K562 (cell line): ENCODE results near the gene MYMK. TPM values are rescaled to one million over a fixed set of nuclear protein-coding genes. Genes with fewer than 3 reads are reported as not detected.

Experiments used
- ATAC-seq: fragments of 200-7000 bp; cut with Tn5 transposase; 3 replicates; pipeline ENCODE4 v1.9.1; 2020; ENCODE audit warnings: moderate library complexity
- BruUV-seq: library from RNA; stranded (reverse); fragments of 400-500 nt; replicated peaks from 2 replicates; lab custom pipeline; 2021; lab: Mats Ljungman, UMichigan
- CTCF ChIA-PET: fragments of 300-600 bp; formaldehyde crosslinking; extraction: SDS; loops from one replicate; lab custom pipeline; 2021; ENCODE audit warnings: low intra/inter-chr PET ratio; lab: Yijun Ruan, JAX
- POLR2A ChIA-PET: fragments of 300-600, 350-650 bp; sonication (Branson Sonifier 250); formaldehyde crosslinking; extraction: SDS; loops from one replicate; lab custom pipeline; 2021; ENCODE audit warnings: antibody characterized with exemption, inconsistent platforms; lab: Yijun Ruan, JAX
- DNase-seq, 4 experiments: peaks; one replicate each; pipeline versions ENCODE4 v3.0.0 to v3.0.0-alpha.2; 2011 to 2018; ENCODE audit warnings: low spot score in 3 of 4, mixed read lengths in 3 of 4; ENCODE audit errors: extremely low read depth in 1 of 4
- FAIRE-seq: peaks from 2 replicates; lab custom pipeline; 2011; peaks lifted over from hg19 to GRCh38; lab: Jason Lieb, UNC
- H2AFZ ChIP-seq: 2 replicates; pipeline ENCODE4 v1.6.0; 2011; ENCODE audit warnings: low read depth, low read length, control low read depth, inconsistent platforms
- H3K27ac ChIP-seq: fragments of 200-600 bp; 3 replicates; pipeline ENCODE4 v1.8.0; 2011; ENCODE audit warnings: low read depth, mild to moderate bottlenecking, control low read depth, inconsistent platforms, low read length, moderate library complexity, mixed read lengths; ENCODE audit errors: extremely low read depth
- H3K27me3 ChIP-seq, 2 experiments: fragments of 300-600 bp in 1 of 2; 2 replicates in 1 of 2; 3 replicates in 1 of 2; pipeline versions ENCODE4 v1.6.0 to v1.8.0; 2011; ENCODE audit warnings: inconsistent platforms in 2 of 2, low read length in 2 of 2, mild to moderate bottlenecking in 1 of 2, mixed read lengths in 1 of 2, moderate library complexity in 1 of 2; ENCODE audit not compliant: control insufficient read depth in 2 of 2, insufficient read depth in 2 of 2
- H3K36me3 ChIP-seq: fragments of 300-600 bp; 3 replicates; pipeline ENCODE4 v1.8.0; 2011; ENCODE audit warnings: mild to moderate bottlenecking, low read length, inconsistent platforms; ENCODE audit not compliant: control insufficient read depth, insufficient read depth
- H3K4me1 ChIP-seq, 2 experiments: fragments of 200-600 bp in 1 of 2; replicated peaks in 1 of 2; 2 replicates in 1 of 2; 3 replicates in 1 of 2; pipeline versions ENCODE4 v1.5.1 to v1.8.0; 2011; ENCODE audit warnings: inconsistent platforms in 2 of 2, low read length in 2 of 2, mild to moderate bottlenecking in 1 of 2, mixed read lengths in 1 of 2, moderate library complexity in 1 of 2; ENCODE audit not compliant: control insufficient read depth in 2 of 2, insufficient read depth in 2 of 2
- H3K4me2 ChIP-seq: 2 replicates; pipeline ENCODE4 v1.6.1; 2011; ENCODE audit warnings: low read length, control low read depth, inconsistent platforms, mixed read lengths; ENCODE audit not compliant: insufficient read depth
- H3K4me3 ChIP-seq: fragments of 200-600 bp; sonication (generic), shearing (Covaris generic); 2 replicates; pipeline ENCODE4 v1.5.1; 2016; ENCODE audit warnings: control low read depth, inconsistent platforms
- H3K79me2 ChIP-seq: fragments of 200-600 bp; 3 replicates; pipeline ENCODE4 v1.8.0; 2011; ENCODE audit warnings: low read length, inconsistent platforms; ENCODE audit not compliant: control insufficient read depth, insufficient read depth
- H3K9ac ChIP-seq, 2 experiments: 2 replicates each; pipeline versions ENCODE4 v1.6.0 to v1.6.1; 2011; ENCODE audit warnings: low read depth in 2 of 2, low read length in 2 of 2, control low read depth in 1 of 2, inconsistent platforms in 1 of 2, mild to moderate bottlenecking in 1 of 2, mixed read lengths in 1 of 2; ENCODE audit not compliant: insufficient read depth in 1 of 2
- H3K9me1 ChIP-seq: one replicate; pipeline ENCODE4 v1.6.0; 2011; ENCODE audit warnings: inconsistent platforms, mild to moderate bottlenecking, low read length, moderate library complexity; ENCODE audit not compliant: control insufficient read depth, insufficient read depth
- H3K9me3 ChIP-seq: replicated peaks from 2 replicates; pipeline ENCODE4 v1.5.1; 2011; ENCODE audit warnings: low read depth, low read length, inconsistent platforms; ENCODE audit not compliant: control insufficient read depth, insufficient read depth
- H4K20me1 ChIP-seq: replicated peaks from 2 replicates; pipeline ENCODE4 v1.6.1; 2011; ENCODE audit warnings: low read length, inconsistent platforms, mixed read lengths; ENCODE audit not compliant: control insufficient read depth, insufficient read depth
- DPF2 ChIP-seq: fragments of 450-650 bp; IDR thresholded peaks from 2 replicates; pipeline ENCODE4 v1.6.1; 2016
- FOS ChIP-seq: IDR thresholded peaks from 3 replicates; pipeline ENCODE4 v1.6.1; 2011; ENCODE audit not compliant: insufficient read length; ENCODE audit errors: extremely low read depth
- HMG20B ChIP-seq: fragments of 250-450 bp; sonication (Bioruptor Pico); IDR thresholded peaks from 2 replicates; pipeline ENCODE4 v1.5.0; 2021; ENCODE audit warnings: mild to moderate bottlenecking
- PPARD ChIP-seq: fragments of 250-450 bp; sonication (Bioruptor Pico); IDR thresholded peaks from 2 replicates; pipeline ENCODE4 v1.8.0; 2022; ENCODE audit warnings: inconsistent platforms, mild to moderate bottlenecking, moderate library complexity
- RHOXF2B ChIP-seq: fragments of 250-450 bp; sonication (Bioruptor Pico); conservative IDR thresholded peaks from 2 replicates; pipeline ENCODE4 v1.5.1; 2021
- TCF7 ChIP-seq: sonication (generic); IDR thresholded peaks from 2 replicates; pipeline ENCODE4 v1.6.1; 2016; ENCODE audit warnings: antibody characterized with exemption, borderline replicate concordance
- ZNF3 ChIP-seq: fragments of 250-450 bp; sonication (Bioruptor Pico); IDR thresholded peaks from 2 replicates; pipeline ENCODE4 v1.5.0; 2021; ENCODE audit warnings: mild to moderate bottlenecking, moderate library complexity
- ZNF324 ChIP-seq: fragments of 250-450 bp; sonication (Bioruptor Pico); IDR thresholded peaks from 2 replicates; pipeline ENCODE4 v1.4.0; 2020; ENCODE audit warnings: mild to moderate bottlenecking
- ZNF384 ChIP-seq: IDR thresholded peaks from 2 replicates; pipeline ENCODE4 v1.6.1; 2012; ENCODE audit warnings: low read depth, low read length, improper control_type of control experiment
- ZNF699 ChIP-seq: fragments of 250-450 bp; sonication (Bioruptor Pico); IDR thresholded peaks from 2 replicates; pipeline ENCODE4 v1.8.0; 2021; ENCODE audit warnings: mild to moderate bottlenecking, moderate library complexity; ENCODE audit not compliant: insufficient replicate concordance
- WGBS: fragments of 100-300 bp; shearing (Covaris generic); methylation state at CpG from one replicate; pipeline ENCODE4 v1.1.6; 2016; ENCODE audit warnings: low coverage, mixed read lengths; ENCODE audit not compliant: insufficient coverage; ENCODE audit errors: missing lambda C conversion rate; 5-methylcytosine and 5-hydroxymethylcytosine counted together
- in situ Hi-C: fragments of 300-500 bp; cut with MboI; formaldehyde crosslinking; loops from 4 replicates; pipeline ENCODE4 v1.15.0; 2018; ENCODE audit warnings: inconsistent platforms, mixed read lengths
- intact Hi-C: fragments of 100-400 bp; cut with micrococcal nuclease; formaldehyde crosslinking; loops from 2 replicates; pipeline ENCODE4 v1.14.2; 2022
- polyA plus RNA-seq, 8 experiments: library from polyadenylated mRNA; depleted of rRNA in 4 of 8; stranded (reverse) in 5 of 8; unstranded in 3 of 8; fragments of >200 nt; fragmentation: Nextera tagmentation in 2 of 8; fragmentation: Illumina TruSeq in 1 of 8; extraction: Ambion mirVana in 2 of 8; extraction: Trizol in 1 of 8; gene quantifications; 2 replicates each; pipeline versions ENCODE4 v1.2.1 to v1.2.3, GENCODE V29; 2011 to 2014; ENCODE audit warnings: inconsistent platforms in 1 of 8, missing spikeins in 1 of 8
- total RNA-seq, 7 experiments: library from RNA; depleted of rRNA in 6 of 7; stranded (reverse); fragments of >200 nt in 6 of 7; fragmentation: Illumina TruSeq in 2 of 7; extraction: Trizol in 2 of 7; gene quantifications; 2 replicates each; pipeline versions ENCODE4 v1.2.1 to v1.2.3, GENCODE V29; 2011 to 2021; ENCODE audit warnings: low replicate concordance in 1 of 7
- TF ChIP-seq, protein P1 (sequence below): fragments of 200-800 bp; sonication (Bioruptor generic); IDR thresholded peaks from 2 replicates; pipeline ENCODE4 v1.6.1; 2016; ENCODE audit warnings: missing genetic modification characterization, missing compliant biosample characterization
- TF ChIP-seq, protein P2 (sequence below): fragments of 450-650 bp; formaldehyde crosslinking; conservative IDR thresholded peaks from 2 replicates; pipeline ENCODE4 v1.4.0; 2022; ENCODE audit warnings: mild to moderate bottlenecking, missing genetic modification characterization
- TF ChIP-seq, protein P3 (sequence below): sonication (generic); formaldehyde crosslinking; IDR thresholded peaks from 2 replicates; pipeline ENCODE4 v1.8.0; 2022; ENCODE audit warnings: mild to moderate bottlenecking, missing genetic modification reagents

Gene MYMK
- total and polyA plus RNA-seq, 9 of the 15 experiments (the other 6 are each of a cell fraction or from before 2014, with no cell fraction given) = not detected

DNA sequence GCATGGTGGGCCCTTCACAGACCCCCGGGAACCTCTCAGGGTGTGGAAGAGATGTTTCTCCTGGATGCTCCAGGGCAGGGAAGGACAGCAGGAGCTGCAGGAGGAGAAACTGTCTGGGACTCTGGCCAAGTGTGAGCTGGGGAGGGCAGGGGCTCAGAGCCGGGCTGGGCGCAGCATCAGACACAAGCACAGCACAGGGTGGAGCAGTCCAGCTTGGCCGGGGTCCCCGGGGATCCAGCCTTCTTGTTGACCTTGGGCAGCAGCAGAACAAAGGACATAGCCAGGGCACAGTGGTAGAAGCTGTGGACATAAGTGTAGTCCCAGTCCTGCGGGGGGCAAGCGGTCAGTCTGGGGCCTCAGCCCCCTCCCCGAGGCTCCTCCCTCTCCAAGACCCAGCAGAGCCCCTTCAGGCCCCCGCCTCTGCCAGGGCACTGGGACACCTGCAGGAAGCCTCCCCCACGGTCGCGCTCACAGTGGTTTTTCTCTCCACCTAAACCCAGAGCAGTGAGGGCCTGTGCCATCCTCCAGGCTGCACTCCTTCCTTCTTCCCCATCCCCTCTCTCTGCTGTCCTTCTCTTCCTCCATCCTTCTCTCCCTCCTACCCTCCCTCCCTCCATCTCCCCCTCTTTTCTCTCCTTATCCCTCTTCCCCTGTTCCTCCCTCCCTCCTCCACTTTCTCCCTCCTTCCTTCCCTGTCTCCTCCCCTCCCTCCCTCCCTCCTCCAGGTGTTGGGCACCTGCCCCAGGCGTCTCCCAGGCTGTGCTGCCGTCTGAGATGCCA lies 10.1 kb downstream of the MYMK start:
- peaks cover 7% of the 10 kb centered on the region; the same call in 1 of the 2 replicates for H3K9me3 ChIP-seq
- 5% methylated on average over 8 of the region's 14 CpGs for WGBS
- no peak overlapping the region for H2AFZ ChIP-seq
- H3K4me3 ChIP-seq = no peak overlapping the region
- no peaks in the 10 kb centered on the region; the same call in 2 of the 3 replicates for H3K36me3 ChIP-seq
- DNase-seq = no peak
- in situ Hi-C loops (no loop called here), intact Hi-C loops (no loop called here)
- H3K9ac ChIP-seq = no peak overlapping the region
- peaks cover 26 to 64% of the 10 kb centered on the region in 2 experiments for H3K27me3 ChIP-seq
- H3K9me1 ChIP-seq = no peaks in the 10 kb centered on the region
- BruUV-seq = no TSS peak
- no peak for FAIRE-seq
- H4K20me1 ChIP-seq = no peaks in the 10 kb centered on the region; the same call in none of the 2 replicates
- no peak overlapping the region for H3K27ac ChIP-seq
- ChIA-PET CTCF (no interaction called here), POLR2A (no interaction called here)
- no peak for ATAC-seq
- no peaks in the 10 kb centered on the region for H3K79me2 ChIP-seq
- no peak overlapping the region for H3K4me2 ChIP-seq
- peaks cover 0 to 23% of the 10 kb centered on the region in 2 experiments; a peak in 2 of 5 replicates for H3K4me1 ChIP-seq
- TF ChIP-seq RHOXF2B (CRISPR knock-in tag) = no peak
- TF ChIP-seq, protein P1, sequence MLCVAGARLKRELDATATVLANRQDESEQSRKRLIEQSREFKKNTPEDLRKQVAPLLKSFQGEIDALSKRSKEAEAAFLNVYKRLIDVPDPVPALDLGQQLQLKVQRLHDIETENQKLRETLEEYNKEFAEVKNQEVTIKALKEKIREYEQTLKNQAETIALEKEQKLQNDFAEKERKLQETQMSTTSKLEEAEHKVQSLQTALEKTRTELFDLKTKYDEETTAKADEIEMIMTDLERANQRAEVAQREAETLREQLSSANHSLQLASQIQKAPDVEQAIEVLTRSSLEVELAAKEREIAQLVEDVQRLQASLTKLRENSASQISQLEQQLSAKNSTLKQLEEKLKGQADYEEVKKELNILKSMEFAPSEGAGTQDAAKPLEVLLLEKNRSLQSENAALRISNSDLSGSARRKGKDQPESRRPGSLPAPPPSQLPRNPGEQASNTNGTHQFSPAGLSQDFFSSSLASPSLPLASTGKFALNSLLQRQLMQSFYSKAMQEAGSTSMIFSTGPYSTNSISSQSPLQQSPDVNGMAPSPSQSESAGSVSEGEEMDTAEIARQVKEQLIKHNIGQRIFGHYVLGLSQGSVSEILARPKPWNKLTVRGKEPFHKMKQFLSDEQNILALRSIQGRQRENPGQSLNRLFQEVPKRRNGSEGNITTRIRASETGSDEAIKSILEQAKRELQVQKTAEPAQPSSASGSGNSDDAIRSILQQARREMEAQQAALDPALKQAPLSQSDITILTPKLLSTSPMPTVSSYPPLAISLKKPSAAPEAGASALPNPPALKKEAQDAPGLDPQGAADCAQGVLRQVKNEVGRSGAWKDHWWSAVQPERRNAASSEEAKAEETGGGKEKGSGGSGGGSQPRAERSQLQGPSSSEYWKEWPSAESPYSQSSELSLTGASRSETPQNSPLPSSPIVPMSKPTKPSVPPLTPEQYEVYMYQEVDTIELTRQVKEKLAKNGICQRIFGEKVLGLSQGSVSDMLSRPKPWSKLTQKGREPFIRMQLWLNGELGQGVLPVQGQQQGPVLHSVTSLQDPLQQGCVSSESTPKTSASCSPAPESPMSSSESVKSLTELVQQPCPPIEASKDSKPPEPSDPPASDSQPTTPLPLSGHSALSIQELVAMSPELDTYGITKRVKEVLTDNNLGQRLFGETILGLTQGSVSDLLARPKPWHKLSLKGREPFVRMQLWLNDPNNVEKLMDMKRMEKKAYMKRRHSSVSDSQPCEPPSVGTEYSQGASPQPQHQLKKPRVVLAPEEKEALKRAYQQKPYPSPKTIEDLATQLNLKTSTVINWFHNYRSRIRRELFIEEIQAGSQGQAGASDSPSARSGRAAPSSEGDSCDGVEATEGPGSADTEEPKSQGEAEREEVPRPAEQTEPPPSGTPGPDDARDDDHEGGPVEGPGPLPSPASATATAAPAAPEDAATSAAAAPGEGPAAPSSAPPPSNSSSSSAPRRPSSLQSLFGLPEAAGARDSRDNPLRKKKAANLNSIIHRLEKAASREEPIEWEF (CRISPR knock-in tag) = no peak
- TF ChIP-seq ZNF384 = no peak
- no peak for TF ChIP-seq PPARD
- TF ChIP-seq DPF2 = no peak
- TF ChIP-seq TCF7 = no peak
- TF ChIP-seq FOS = no peak
- TF ChIP-seq, protein P2, sequence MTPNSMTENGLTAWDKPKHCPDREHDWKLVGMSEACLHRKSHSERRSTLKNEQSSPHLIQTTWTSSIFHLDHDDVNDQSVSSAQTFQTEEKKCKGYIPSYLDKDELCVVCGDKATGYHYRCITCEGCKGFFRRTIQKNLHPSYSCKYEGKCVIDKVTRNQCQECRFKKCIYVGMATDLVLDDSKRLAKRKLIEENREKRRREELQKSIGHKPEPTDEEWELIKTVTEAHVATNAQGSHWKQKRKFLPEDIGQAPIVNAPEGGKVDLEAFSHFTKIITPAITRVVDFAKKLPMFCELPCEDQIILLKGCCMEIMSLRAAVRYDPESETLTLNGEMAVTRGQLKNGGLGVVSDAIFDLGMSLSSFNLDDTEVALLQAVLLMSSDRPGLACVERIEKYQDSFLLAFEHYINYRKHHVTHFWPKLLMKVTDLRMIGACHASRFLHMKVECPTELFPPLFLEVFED (CRISPR knock-in tag) = no peak
- TF ChIP-seq ZNF3 (CRISPR knock-in tag) = no peak
- TF ChIP-seq, protein P3, sequence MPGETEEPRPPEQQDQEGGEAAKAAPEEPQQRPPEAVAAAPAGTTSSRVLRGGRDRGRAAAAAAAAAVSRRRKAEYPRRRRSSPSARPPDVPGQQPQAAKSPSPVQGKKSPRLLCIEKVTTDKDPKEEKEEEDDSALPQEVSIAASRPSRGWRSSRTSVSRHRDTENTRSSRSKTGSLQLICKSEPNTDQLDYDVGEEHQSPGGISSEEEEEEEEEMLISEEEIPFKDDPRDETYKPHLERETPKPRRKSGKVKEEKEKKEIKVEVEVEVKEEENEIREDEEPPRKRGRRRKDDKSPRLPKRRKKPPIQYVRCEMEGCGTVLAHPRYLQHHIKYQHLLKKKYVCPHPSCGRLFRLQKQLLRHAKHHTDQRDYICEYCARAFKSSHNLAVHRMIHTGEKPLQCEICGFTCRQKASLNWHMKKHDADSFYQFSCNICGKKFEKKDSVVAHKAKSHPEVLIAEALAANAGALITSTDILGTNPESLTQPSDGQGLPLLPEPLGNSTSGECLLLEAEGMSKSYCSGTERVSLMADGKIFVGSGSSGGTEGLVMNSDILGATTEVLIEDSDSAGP (CRISPR knock-in tag) = no peak
- no peak for TF ChIP-seq ZNF699 (CRISPR knock-in tag)
- TF ChIP-seq HMG20B (CRISPR knock-in tag) = no peak
- TF ChIP-seq ZNF324 (CRISPR knock-in tag) = no peak
